B cell (primary cell): ENCODE measurements around the gene PLEKHG2. TPM values are rescaled to one million over a fixed set of nuclear protein-coding genes. Genes with fewer than 3 reads are reported as not detected.

ENCODE experiments used
- ATAC-seq: fragments of 200-7000 bp; cut with Tn5 transposase; one replicate; pipeline ENCODE4 v1.10.0; 2021; ENCODE audit warnings: low read depth, mild to moderate bottlenecking, moderate number of reproducible peaks, moderate library complexity
- CTCF ChIA-PET: fragments of 350-600 bp; sonication (Branson Sonifier 250); formaldehyde crosslinking; loops from one replicate; lab custom pipeline; 2021; ENCODE audit warnings: antibody characterized with exemption, inconsistent platforms; lab: Charles Lee
- POLR2A ChIA-PET: fragments of 350-600 bp; sonication (Branson Sonifier 250); formaldehyde crosslinking; loops from one replicate; lab custom pipeline; 2021; ENCODE audit warnings: antibody characterized with exemption; lab: Charles Lee
- DNase-seq: peaks from one replicate; pipeline ENCODE4 v3.0.0; 2013
- H2AFZ ChIP-seq: 2 replicates; pipeline ENCODE4 v1.6.1; 2012; ENCODE audit warnings: mild to moderate bottlenecking, low read depth, low read length; ENCODE audit not compliant: insufficient read depth, poor library complexity, severe bottlenecking
- H3K27ac ChIP-seq, 2 donors: 1 replicate in 1 of 2; 2 replicates in 1 of 2; pipeline ENCODE4 v1.5.1; 2012 to 2013; ENCODE audit warnings: low read length in 2 of 2, mild to moderate bottlenecking in 2 of 2, moderate library complexity in 1 of 2
- H3K27me3 ChIP-seq, 4 experiments: fragments of 200-600 bp in 1 of 4; sonication (generic) in 1 of 4; replicated peaks in 1 of 4; 1 replicate in 2 of 4; 2 replicates in 2 of 4; pipeline versions ENCODE4 v1.6.1 to v1.7.0; 2013 to 2016; ENCODE audit warnings: low read length in 3 of 4, mild to moderate bottlenecking in 2 of 4, mixed read lengths in 1 of 4, moderate library complexity in 1 of 4; ENCODE audit not compliant: insufficient read depth in 4 of 4, control insufficient read depth in 3 of 4; ENCODE audit errors: control extremely low read depth in 1 of 4
- H3K36me3 ChIP-seq, 2 experiments: replicated peaks in 1 of 2; 1 replicate in 1 of 2; 2 replicates in 1 of 2; pipeline versions ENCODE4 v1.6.1 to v1.7.1; 2013; ENCODE audit warnings: low read length in 1 of 2; ENCODE audit not compliant: insufficient read depth in 2 of 2, control insufficient read depth in 1 of 2; ENCODE audit errors: control extremely low read depth in 1 of 2, extremely low read depth in 1 of 2
- H3K4me1 ChIP-seq, 2 donors: fragments of 200-600 bp in 1 of 2; sonication (generic) in 1 of 2; 1 replicate in 1 of 2; 2 replicates in 1 of 2; pipeline versions ENCODE4 v1.5.1 to v1.6.1; 2013 to 2017; ENCODE audit warnings: low read length in 2 of 2; ENCODE audit not compliant: control insufficient read depth in 2 of 2, insufficient read depth in 2 of 2
- H3K4me2 ChIP-seq: replicated peaks from 2 replicates; pipeline ENCODE3; 2012; ENCODE audit warnings: mild to moderate bottlenecking, low read depth, low read length; ENCODE audit not compliant: poor library complexity, severe bottlenecking
- H3K4me3 ChIP-seq, 5 experiments: fragments of 200-600 bp in 1 of 5; sonication (generic) in 1 of 5; 1 replicate in 3 of 5; 2 replicates in 2 of 5; pipeline versions ENCODE4 v1.5.1 to v1.7.0; 2011 to 2016; ENCODE audit warnings: low read length in 4 of 5, mild to moderate bottlenecking in 4 of 5, low read depth in 2 of 5, control low read depth in 1 of 5, moderate library complexity in 1 of 5; ENCODE audit not compliant: insufficient read depth in 1 of 5; ENCODE audit errors: control extremely low read depth in 1 of 5, extremely low read depth in 1 of 5
- H3K79me2 ChIP-seq: fragments of 200-600 bp; sonication (generic); one replicate; pipeline ENCODE4 v1.6.0; 2016; ENCODE audit warnings: low read length; ENCODE audit not compliant: control insufficient read depth, insufficient read depth
- H3K9ac ChIP-seq: fragments of 200-600 bp; sonication (generic); 2 replicates; pipeline ENCODE4 v1.6.1; 2017; ENCODE audit warnings: mild to moderate bottlenecking, low read length, moderate library complexity
- H3K9me3 ChIP-seq, 3 donors: one replicate each; pipeline versions ENCODE4 v1.6.1 to v1.7.1; 2013; ENCODE audit warnings: low read length in 2 of 3; ENCODE audit not compliant: control insufficient read depth in 2 of 3, insufficient read depth in 1 of 3; ENCODE audit errors: control extremely low read depth in 1 of 3
- H4K20me1 ChIP-seq: 2 replicates; pipeline ENCODE4 v1.6.0; 2012; ENCODE audit warnings: mild to moderate bottlenecking, low read length; ENCODE audit not compliant: insufficient read depth, control insufficient read depth, poor library complexity, severe bottlenecking
- H3K27ac Mint-ChIP-seq: one replicate; pipeline ENCODE4 v1.8.0; 2021; ENCODE audit warnings: mixed read lengths
- H3K27me3 Mint-ChIP-seq: one replicate; pipeline ENCODE4 v1.8.0; 2021; ENCODE audit warnings: mixed read lengths
- H3K4me1 Mint-ChIP-seq: one replicate; pipeline ENCODE4 v1.8.0; 2021; ENCODE audit warnings: mixed read lengths
- H3K4me3 Mint-ChIP-seq: one replicate; pipeline ENCODE4 v1.8.0; 2021; ENCODE audit warnings: mixed read lengths
- H3K9me3 Mint-ChIP-seq: one replicate; pipeline ENCODE4 v1.8.0; 2022; ENCODE audit warnings: mixed read lengths; ENCODE audit not compliant: insufficient read depth
- CTCF ChIP-seq: fragments of 200-600 bp; IDR thresholded peaks from one replicate; pipeline ENCODE4 v1.8.0; 2022; ENCODE audit warnings: antibody characterized with exemption, mild to moderate bottlenecking
- EZH2 ChIP-seq: IDR thresholded peaks from 2 replicates; pipeline ENCODE4 v1.6.1; 2012; ENCODE audit warnings: borderline replicate concordance, low read depth, mild to moderate bottlenecking, moderate library complexity, low read length; ENCODE audit not compliant: insufficient read depth, poor library complexity, severe bottlenecking
- WGBS: methylation state at CpG from one replicate; pipeline ENCODE4 v1.1.5; 2013; ENCODE audit warnings: missing lambda C conversion rate; ENCODE audit not compliant: insufficient coverage; 5-methylcytosine and 5-hydroxymethylcytosine counted together
- intact Hi-C: fragments of 100-400 bp; cut with micrococcal nuclease; formaldehyde crosslinking; loops from one replicate; pipeline ENCODE4 v1.10.0; 2022
- polyA plus RNA-seq: library from polyadenylated mRNA; depleted of rRNA; stranded (reverse); fragments of >200 nt; gene quantifications from 2 replicates; pipeline ENCODE4 v1.2.3, GENCODE V29; 2012
- total RNA-seq, 2 donors: library from RNA; stranded (reverse); fragments of 120-200 nt in 1 of 2; gene quantifications; 1 replicate in 1 of 2; 2 replicates in 1 of 2; pipeline versions ENCODE4 v1.2.3 to v1.2.4, GENCODE V29; 2013 to 2022

Gene PLEKHG2
- total and polyA plus RNA-seq, 2 donors (not counting 1 experiment from before 2014, with no cell fraction given) = 27.0 to 167 TPM

GRCh38 chr19:39408392-39409207 lies 3.9 kb upstream of the PLEKHG2 start:
- Histone ChIP-seq H3K9ac (peak overlapping the region; percentile 99), H3K27ac (peak overlapping the region; percentile 100), H3K27me3 (no peaks in the 10 kb centered on the region), H3K79me2 (peaks cover 57% of the 10 kb centered on the region), H3K4me2 (peak overlapping the region; percentile 100), H3K36me3 (peaks cover 0 to 24% of the 10 kb centered on the region in 2 experiments), H4K20me1 (peaks cover 28% of the 10 kb centered on the region), H3K9me3 (no peaks in the 10 kb centered on the region), H3K4me1 (peaks cover 36 to 56% of the 10 kb centered on the region in 2 donors), H2AFZ (no peak overlapping the region), H3K4me3 (peak overlapping the region; percentile 87 to 99 (median 95))
- DNase-seq (peak; percentile 67), ATAC-seq (no peak)
- peak overlapping the region; percentile 94 for H3K4me3 Mint-ChIP-seq
- 27% methylated on average over 7 of the region's 20 CpGs for WGBS
- TF ChIP-seq EZH2 = no peak
- no peak for TF ChIP-seq CTCF
- no peaks in the 10 kb centered on the region for H3K9me3 Mint-ChIP-seq
- H3K27ac Mint-ChIP-seq = peak overlapping the region; percentile 97
- CTCF ChIA-PET = interaction anchor here (0.9 to 2.9 kb wide), 3 partner anchors 9 to 17 kb away, joined by 3 to 42 read pairs (median 12); partner anchors contain the start of genes MED29 and PAF1
- intact Hi-C loops = loop anchor here (10.0 kb wide), 1 partner anchor 544 kb away; no protein-coding TSS in a partner anchor
- H3K27me3 Mint-ChIP-seq = no peaks in the 10 kb centered on the region
- peaks cover 56% of the 10 kb centered on the region for H3K4me1 Mint-ChIP-seq
- POLR2A ChIA-PET = interaction anchor here (1.2 to 8.8 kb wide), 5 partner anchors 8 to 27 kb away, joined by 11 to 69 read pairs (median 17); partner anchors contain the start of genes MED29, PAF1 and RPS16
